ENCODE measurements around the gene ARV1. TPM values are rescaled to one million over a fixed set of nuclear protein-coding genes. Genes with fewer than 3 reads are reported as not detected.
"Not testable (repeated sequence)": the region's sequence is repeated elsewhere in the genome, so short reads cannot be mapped to it uniquely, and the experiment has no call there.

The ARV1 gene
- total and polyA plus RNA-seq, 2 donors (not counting 1 experiment from before 2014, with no cell fraction given) = 16.8 to 38.7 TPM

DNA sequence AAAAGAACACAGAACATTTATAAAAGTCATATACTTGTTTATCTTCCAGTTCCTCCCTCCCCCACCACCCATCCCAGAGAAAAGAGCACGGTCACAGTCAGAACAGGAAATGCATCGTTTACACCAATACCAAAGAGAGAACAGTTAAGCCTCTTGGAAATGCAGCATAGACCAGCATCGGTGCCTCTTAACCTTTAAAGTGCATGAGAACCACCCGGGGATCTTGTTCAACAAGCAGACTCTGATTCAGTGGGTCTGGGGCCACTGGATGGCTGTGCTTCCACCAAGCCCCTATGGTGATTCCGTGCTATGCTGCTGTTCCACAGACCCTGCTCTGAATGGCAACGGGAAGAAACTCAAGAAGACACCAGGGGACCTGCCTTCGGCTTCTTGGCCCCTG lies 41.9 kb downstream of the ARV1 start:
- H3K27me3 ChIP-seq (ENCODE audit: control insufficient read depth, insufficient read depth, low read length) = no peaks in the 10 kb centered on the region
- H4K20me1 ChIP-seq (ENCODE audit: control insufficient read depth, extremely low read depth, insufficient read depth, low read length) = no peaks in the 10 kb centered on the region
- H3K4me3 ChIP-seq (replicated peaks in 1 of 4; ENCODE audit: control extremely low read depth in 1 of 4, insufficient read depth in 1 of 4, low read depth in 3 of 4, low read length in 4 of 4) = no peak overlapping the region
- DNase-seq (ENCODE audit: low read depth in 2 of 2) = peak in 1 of 2 donors; percentile 12
- H3K36me3 ChIP-seq (ENCODE audit: control insufficient read depth, insufficient read depth, low read length) = no peaks in the 10 kb centered on the region
- no peak overlapping the region for H3K4me2 ChIP-seq (ENCODE audit: extremely low read depth, insufficient read depth, low read length)
- TF ChIP-seq, protein P1, sequence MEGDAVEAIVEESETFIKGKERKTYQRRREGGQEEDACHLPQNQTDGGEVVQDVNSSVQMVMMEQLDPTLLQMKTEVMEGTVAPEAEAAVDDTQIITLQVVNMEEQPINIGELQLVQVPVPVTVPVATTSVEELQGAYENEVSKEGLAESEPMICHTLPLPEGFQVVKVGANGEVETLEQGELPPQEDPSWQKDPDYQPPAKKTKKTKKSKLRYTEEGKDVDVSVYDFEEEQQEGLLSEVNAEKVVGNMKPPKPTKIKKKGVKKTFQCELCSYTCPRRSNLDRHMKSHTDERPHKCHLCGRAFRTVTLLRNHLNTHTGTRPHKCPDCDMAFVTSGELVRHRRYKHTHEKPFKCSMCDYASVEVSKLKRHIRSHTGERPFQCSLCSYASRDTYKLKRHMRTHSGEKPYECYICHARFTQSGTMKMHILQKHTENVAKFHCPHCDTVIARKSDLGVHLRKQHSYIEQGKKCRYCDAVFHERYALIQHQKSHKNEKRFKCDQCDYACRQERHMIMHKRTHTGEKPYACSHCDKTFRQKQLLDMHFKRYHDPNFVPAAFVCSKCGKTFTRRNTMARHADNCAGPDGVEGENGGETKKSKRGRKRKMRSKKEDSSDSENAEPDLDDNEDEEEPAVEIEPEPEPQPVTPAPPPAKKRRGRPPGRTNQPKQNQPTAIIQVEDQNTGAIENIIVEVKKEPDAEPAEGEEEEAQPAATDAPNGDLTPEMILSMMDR (conservative IDR thresholded peaks at IDR 0.05 in 1 of 2, IDR thresholded peaks at IDR 0.05 in 1 of 2; ENCODE audit: low read depth in 1 of 2, low read length in 2 of 2) = no peak
- no peak for TF ChIP-seq EZH2 (IDR thresholded peaks at IDR 0.05; ENCODE audit: low read length, missing control alignments)
- H3K79me2 ChIP-seq (ENCODE audit: control insufficient read depth, insufficient read depth, low read length) = no peaks in the 10 kb centered on the region
- no peak overlapping the region for H2AFZ ChIP-seq (ENCODE audit: low read length)
- no peak overlapping the region for H3K9ac ChIP-seq (ENCODE audit: insufficient read depth, low read length)
- no peak overlapping the region for H3K27ac ChIP-seq (ENCODE audit: insufficient read depth, low read length)
- no peaks in the 10 kb centered on the region for H3K9me3 ChIP-seq (ENCODE audit: control insufficient read depth, insufficient read depth, low read depth, low read length)
- H3K4me1 ChIP-seq (ENCODE audit: control insufficient read depth, extremely low read depth, insufficient read depth, low read length) = no peaks in the 10 kb centered on the region

DNA sequence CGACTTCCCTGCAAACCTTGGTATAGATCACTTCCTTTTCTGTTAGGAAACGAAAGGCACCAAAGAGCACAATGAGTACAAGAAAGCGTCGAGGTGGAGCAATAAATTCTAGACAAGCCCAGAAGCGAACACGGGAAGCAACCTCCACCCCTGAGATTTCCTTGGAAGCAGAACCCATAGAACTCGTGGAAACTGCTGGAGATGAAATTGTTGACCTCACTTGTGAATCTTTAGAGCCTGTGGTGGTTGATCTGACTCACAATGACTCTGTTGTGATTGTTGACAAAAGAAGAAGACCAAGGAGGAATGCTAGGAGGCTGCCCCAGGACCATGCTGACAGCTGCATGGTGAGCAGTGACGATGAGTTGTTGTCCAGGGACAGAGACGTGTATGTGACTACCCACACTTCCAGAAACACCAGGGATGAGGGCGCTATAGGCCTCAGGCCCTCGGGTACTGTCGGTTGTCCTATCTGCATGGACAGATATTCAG lies 42.7 kb downstream of the ARV1 start:
- Histone ChIP-seq H3K9ac (ENCODE audit: insufficient read depth, low read length) (no peak overlapping the region), H3K36me3 (ENCODE audit: control insufficient read depth, insufficient read depth, low read length) (no peaks in the 10 kb centered on the region), H3K4me3 (replicated peaks in 1 of 4; ENCODE audit: control extremely low read depth in 1 of 4, insufficient read depth in 1 of 4, low read depth in 3 of 4, low read length in 4 of 4) (no peak overlapping the region), H2AFZ (ENCODE audit: low read length) (no peak overlapping the region), H3K27ac (ENCODE audit: insufficient read depth, low read length) (no peak overlapping the region), H3K9me3 (ENCODE audit: control insufficient read depth, insufficient read depth, low read depth, low read length) (no peaks in the 10 kb centered on the region), H3K79me2 (ENCODE audit: control insufficient read depth, insufficient read depth, low read length) (no peaks in the 10 kb centered on the region), H3K4me2 (ENCODE audit: extremely low read depth, insufficient read depth, low read length) (no peak overlapping the region), H3K4me1 (ENCODE audit: control insufficient read depth, extremely low read depth, insufficient read depth, low read length) (no peaks in the 10 kb centered on the region), H4K20me1 (ENCODE audit: control insufficient read depth, extremely low read depth, insufficient read depth, low read length) (no peaks in the 10 kb centered on the region), H3K27me3 (ENCODE audit: control insufficient read depth, insufficient read depth, low read length) (no peaks in the 10 kb centered on the region)
- TF ChIP-seq, protein P1 (conservative IDR thresholded peaks at IDR 0.05 in 1 of 2, IDR thresholded peaks at IDR 0.05 in 1 of 2; ENCODE audit: low read depth in 1 of 2, low read length in 2 of 2) = no peak
- no peak for TF ChIP-seq EZH2 (IDR thresholded peaks at IDR 0.05; ENCODE audit: low read length, missing control alignments)
- no peak for DNase-seq (ENCODE audit: low read depth in 2 of 2)

DNA sequence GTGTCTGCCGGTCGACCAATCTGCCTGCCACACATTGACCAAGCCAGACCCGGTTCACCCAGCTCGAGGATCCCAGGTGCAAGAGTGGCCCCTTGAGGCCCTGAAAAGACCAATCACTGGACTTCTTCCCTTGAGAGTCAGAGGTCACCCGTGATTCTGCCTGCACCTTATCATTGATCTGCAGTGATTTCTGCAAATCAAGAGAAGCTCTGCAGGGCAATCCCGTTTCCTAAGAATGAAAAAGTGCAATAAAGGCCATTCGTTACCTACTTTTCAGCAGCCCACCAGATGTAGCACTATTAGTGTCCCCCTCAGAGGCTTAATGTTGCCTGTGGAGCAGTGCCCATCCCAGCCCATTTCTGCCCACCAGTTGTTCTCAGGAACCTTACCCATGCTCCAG lies 43.6 kb downstream of the ARV1 start:
- not testable (repeated sequence) for H2AFZ ChIP-seq (ENCODE audit: low read length); DNase-seq (ENCODE audit: low read depth in 2 of 2); H3K79me2 ChIP-seq (ENCODE audit: control insufficient read depth, insufficient read depth, low read length); H3K27ac ChIP-seq (ENCODE audit: insufficient read depth, low read length); H3K9me3 ChIP-seq (ENCODE audit: control insufficient read depth, insufficient read depth, low read depth, low read length); H3K4me1 ChIP-seq (ENCODE audit: control insufficient read depth, extremely low read depth, insufficient read depth, low read length); H3K27me3 ChIP-seq (ENCODE audit: control insufficient read depth, insufficient read depth, low read length); H3K9ac ChIP-seq (ENCODE audit: insufficient read depth, low read length); H3K4me2 ChIP-seq (ENCODE audit: extremely low read depth, insufficient read depth, low read length); H3K4me3 ChIP-seq (replicated peaks in 1 of 4; ENCODE audit: control extremely low read depth in 1 of 4, insufficient read depth in 1 of 4, low read depth in 3 of 4, low read length in 4 of 4); H3K36me3 ChIP-seq (ENCODE audit: control insufficient read depth, insufficient read depth, low read length); H4K20me1 ChIP-seq (ENCODE audit: control insufficient read depth, extremely low read depth, insufficient read depth, low read length)
